GM12874 (cell line): ENCODE results near the gene PNPLA6.

ENCODE experiments used
- TF ChIP-seq, protein P1 (sequence below): IDR thresholded peaks from 2 replicates; pipeline ENCODE4 v1.5.1; 2011; ENCODE audit warnings: low read depth, mild to moderate bottlenecking, control low read depth, low read length, moderate library complexity; ENCODE audit not compliant: insufficient read depth

The PNPLA6 gene

DNA sequence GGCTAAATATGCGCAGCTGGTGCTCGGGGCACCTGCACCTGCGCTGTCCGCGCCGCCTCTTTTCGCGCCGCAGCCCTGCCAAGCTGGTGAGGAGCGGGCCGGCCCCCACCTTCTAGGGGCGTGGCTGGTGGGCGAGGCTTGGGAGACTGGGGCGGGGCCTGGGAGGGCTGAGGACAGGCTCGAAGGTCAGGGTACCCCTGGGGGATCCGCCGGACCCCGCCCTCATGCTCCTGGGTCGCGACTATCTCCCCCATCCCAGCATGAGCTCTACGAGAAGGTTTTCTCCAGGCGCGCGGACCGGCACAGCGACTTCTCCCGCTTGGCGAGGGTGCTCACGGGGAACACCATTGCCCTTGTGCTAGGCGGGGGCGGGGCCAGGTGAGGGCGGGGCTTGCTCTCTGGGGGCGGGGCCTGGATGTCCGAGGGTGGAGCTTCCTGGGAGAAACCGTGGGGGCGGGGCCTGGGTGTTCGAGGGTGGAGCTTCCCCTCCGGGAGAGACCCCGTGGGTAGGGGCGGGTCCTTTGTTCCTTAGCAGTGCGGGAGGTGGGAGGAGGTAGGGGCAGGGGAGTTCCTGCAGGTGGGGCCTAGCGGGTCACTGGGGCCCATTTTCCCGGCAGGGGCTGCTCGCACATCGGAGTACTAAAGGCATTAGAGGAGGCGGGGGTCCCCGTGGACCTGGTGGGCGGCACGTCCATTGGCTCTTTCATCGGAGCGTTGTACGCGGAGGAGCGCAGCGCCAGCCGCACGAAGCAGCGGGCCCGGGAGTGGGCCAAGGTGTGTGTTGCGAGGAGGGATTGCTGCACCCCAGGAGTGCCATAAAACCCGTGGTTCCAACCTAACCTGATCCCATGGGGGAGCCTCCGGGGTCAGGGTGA, 19.7 kb downstream of the PNPLA6 start:
- TF ChIP-seq, protein P1, sequence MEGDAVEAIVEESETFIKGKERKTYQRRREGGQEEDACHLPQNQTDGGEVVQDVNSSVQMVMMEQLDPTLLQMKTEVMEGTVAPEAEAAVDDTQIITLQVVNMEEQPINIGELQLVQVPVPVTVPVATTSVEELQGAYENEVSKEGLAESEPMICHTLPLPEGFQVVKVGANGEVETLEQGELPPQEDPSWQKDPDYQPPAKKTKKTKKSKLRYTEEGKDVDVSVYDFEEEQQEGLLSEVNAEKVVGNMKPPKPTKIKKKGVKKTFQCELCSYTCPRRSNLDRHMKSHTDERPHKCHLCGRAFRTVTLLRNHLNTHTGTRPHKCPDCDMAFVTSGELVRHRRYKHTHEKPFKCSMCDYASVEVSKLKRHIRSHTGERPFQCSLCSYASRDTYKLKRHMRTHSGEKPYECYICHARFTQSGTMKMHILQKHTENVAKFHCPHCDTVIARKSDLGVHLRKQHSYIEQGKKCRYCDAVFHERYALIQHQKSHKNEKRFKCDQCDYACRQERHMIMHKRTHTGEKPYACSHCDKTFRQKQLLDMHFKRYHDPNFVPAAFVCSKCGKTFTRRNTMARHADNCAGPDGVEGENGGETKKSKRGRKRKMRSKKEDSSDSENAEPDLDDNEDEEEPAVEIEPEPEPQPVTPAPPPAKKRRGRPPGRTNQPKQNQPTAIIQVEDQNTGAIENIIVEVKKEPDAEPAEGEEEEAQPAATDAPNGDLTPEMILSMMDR, result no peak

DNA sequence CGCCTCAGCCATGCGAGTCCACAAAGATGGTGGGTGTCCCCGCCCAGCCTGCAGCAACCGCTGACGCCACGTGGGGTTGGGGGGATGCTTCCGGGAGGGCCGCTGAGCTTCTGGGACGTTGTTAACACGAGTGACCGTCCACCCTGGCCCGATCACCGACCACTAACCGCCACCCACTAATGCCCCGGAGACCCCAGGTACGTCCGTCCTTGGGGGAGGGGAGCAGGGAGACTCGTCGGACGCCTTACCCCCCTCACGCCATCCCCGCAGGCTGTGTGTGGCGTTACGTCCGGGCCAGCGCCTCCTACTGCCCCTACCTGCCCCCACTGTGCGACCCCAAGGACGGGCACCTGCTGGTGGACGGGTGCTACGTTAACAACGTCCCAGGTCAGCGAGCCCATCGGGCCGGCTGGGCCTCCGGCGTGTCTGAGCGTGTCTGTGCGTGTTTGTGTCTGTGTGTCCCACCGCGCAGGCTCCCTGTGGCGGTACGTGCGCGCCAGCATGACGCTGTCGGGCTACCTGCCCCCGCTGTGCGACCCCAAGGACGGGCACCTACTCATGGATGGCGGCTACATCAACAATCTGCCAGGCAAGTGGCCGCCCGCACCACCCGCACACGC, 21.3 kb downstream of the PNPLA6 start:
- TF ChIP-seq, protein P1, result no peak

DNA sequence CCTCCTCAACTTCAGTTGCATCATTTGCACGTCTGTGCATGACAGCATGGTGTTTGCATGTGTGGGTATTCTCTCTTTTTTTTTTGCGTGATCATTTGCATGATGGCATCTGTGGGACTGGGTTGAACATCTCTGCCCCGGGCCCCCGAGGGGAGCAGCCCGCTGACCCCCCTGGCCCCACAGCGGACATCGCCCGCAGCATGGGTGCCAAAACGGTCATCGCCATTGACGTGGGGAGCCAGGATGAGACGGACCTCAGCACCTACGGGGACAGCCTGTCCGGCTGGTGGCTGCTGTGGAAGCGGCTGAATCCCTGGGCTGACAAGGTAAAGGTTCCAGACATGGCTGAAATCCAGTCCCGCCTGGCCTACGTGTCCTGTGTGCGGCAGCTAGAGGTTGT, 23.1 kb downstream of the PNPLA6 start:
- TF ChIP-seq, protein P1, result no peak

DNA sequence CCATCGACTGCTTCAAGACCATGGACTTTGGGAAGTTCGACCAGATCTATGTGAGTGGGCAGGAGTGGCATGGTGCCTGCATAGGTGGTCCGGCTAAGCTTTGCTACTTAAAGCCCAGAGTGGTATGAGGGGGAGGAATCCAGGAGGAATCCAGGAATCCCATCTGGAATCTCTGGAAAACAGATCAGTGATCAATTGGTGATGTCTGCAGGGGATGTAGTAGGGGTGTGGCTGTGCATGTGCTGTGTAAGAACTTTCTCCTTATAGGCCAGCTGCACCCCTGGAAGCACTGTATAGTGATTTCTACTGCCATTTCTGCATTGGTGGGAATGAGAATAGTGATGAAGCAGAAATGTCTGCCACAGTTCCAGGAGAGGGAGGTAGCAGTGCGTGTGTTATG, 23.6 kb downstream of the PNPLA6 start:
- TF ChIP-seq, protein P1, result no peak

DNA sequence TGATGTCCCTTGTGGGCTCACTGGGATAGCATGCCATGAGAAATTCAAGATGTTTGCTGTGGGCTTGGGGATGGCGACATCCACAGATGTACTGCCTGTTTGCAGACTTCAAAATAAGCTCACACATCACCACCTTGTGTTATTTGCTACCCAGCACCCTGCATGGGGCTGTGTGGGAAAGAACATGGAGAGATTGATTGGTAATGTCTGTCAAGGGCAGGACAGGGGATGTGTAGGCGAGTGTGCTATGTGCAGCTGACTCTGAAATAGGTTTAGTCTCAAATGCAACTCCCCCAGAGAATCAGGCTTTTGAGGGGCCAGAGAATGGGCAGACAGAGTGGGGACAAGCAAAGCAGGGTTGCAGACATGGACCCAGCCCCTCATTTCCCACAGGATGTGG, 24.7 kb downstream of the PNPLA6 start:
- TF ChIP-seq, protein P1, result no peak

DNA sequence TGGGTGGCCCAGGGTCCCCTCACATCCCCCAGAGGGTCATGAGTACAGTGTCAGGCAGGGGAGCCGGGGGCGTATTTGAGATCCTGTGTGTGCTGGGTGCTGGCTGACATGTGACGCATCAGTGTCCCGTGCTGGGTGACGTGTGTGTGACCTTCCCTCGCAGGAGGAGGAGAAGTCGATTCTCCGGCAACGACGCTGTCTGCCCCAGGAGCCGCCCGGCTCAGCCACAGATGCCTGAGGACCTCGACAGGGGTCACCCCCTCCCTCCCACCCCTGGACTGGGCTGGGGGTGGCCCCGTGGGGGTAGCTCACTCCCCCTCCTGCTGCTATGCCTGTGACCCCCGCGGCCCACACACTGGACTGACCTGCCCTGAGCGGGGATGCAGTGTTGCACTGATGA, 25.8 kb downstream of the PNPLA6 start:
- TF ChIP-seq, protein P1, result no peak

DNA sequence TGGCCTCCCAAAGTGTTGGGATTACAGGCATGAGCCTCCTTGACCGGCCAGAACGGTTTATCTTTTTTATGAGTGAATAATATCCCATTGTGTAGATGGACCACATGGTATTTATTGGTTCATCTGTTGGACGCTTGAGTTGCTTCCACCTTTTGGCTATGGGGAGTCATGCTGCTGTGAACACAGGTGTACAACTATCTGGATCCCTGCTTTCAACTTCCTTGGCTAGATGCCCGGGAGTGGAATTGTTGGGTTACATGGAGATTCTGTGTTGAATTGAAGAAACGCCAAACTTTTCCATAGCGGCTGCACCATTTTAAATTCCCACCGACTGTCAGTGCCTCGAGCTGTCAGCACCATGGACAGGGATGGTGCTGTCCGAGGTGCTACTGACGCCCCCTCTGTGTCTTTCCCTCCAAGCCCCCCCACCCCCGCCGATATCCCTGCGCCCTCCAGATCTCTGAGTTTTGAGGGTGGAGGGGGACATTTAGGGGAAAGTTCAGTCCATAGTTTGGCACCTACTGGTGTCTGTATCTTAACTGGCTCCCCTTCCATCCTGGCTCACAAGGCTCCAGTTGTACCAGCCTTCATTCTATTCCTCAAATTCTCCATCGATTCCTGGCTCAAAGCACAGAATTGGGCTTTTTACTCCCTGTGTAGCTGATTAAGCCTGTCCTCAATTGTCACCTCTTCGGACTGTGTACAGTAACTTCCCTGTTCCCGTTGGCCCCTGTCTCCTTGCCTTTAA, 27.3 kb downstream of the PNPLA6 start:
- TF ChIP-seq, protein P1, result no peak
